ENCODE data around the gene MYL9. TPM values are rescaled to one million over a fixed set of nuclear protein-coding genes. Genes with fewer than 3 reads are reported as not detected.

Gene MYL9
- total and polyA plus RNA-seq, 2 donors (not counting 3 experiments of a cell fraction or from before 2014, with no cell fraction given) = 41.7 to 116 TPM

DNA sequence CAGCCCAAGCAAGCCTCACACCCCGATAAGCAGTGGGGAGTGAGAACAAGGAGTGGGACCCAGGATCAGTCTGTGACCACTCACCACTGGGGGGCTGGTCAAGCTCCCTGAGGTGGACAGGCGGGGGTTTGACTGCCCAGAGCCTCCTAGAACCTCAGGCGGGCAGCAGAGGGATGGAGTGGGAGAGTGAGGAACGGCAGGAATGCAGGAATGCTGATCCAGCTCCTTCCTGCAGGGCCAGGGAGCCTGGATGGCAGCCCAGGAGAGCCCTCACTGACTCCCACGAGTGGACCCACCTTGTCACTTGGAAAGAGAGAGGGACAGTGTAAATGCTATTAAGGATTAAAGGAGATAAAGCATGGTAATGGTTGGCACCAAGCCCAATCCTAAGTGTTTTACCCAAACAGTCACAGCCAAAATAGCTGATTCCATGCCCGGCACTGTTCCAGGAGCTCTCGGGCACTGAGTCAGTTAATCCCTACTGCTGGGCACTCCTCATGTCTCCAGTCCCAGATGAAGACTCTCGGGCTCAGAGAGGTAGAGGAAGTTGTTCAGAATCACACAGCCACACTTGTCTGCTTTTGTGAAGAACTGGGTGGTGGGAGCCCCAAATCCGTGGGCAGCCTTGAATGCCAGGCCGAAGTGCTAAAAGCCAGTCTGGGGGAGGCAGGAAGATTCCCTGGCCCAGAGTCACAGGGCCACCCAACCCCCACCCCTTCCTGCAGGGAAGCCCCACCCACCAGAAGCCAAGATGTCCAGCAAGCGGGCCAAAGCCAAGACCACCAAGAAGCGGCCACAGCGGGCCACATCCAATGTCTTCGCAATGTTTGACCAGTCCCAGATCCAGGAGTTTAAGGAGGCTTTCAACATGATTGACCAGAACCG lies 3.1 kb downstream of the MYL9 start:
- Histone ChIP-seq H3K9me3 (replicated peaks; ENCODE audit: control insufficient read depth, insufficient read depth, low read length) (no peaks in the 10 kb centered on the region), H3K27ac (ENCODE audit: insufficient read depth, low read depth, low read length) (no peak overlapping the region), H3K36me3 (ENCODE audit: control insufficient read depth in 2 of 2, extremely low read depth in 1 of 2, insufficient read depth in 2 of 2, low read length in 2 of 2) (peaks cover 0 to 3% of the 10 kb centered on the region in 2 experiments), H3K4me3 (replicated peaks in 1 of 3; ENCODE audit: insufficient read depth in 1 of 3, low read depth in 1 of 3, low read length in 3 of 3) (no peak overlapping the region), H4K20me1 (replicated peaks; ENCODE audit: control insufficient read depth, extremely low read depth, insufficient read depth, low read length) (no peaks in the 10 kb centered on the region), H3K27me3 (ENCODE audit: control insufficient read depth in 2 of 2, insufficient read depth in 2 of 2, low read length in 2 of 2) (no peaks in the 10 kb centered on the region), H3K4me1 (ENCODE audit: control insufficient read depth, extremely low read depth, insufficient read depth, low read length) (peaks cover 8% of the 10 kb centered on the region), H3K4me2 (ENCODE audit: insufficient read depth, low read length) (no peak overlapping the region), H3K9me1 (replicated peaks; ENCODE audit: control insufficient read depth, extremely low read depth, insufficient read depth, low read length) (no peaks in the 10 kb centered on the region), H2AFZ (ENCODE audit: low read depth, low read length) (no peak overlapping the region), H3K79me2 (ENCODE audit: control insufficient read depth, insufficient read depth, low read length) (no peaks in the 10 kb centered on the region), H3K9ac (replicated peaks; ENCODE audit: extremely low read depth, insufficient read depth, low read length) (no peak overlapping the region)
- no TSS peak for BruUV-seq (replicated peaks)
- dilution Hi-C loops (cut with MboI; ENCODE audit: extremely low pct_ligation_motif_present, low sequenced_read_pairs) (no loop called here), intact Hi-C loops (cut with micrococcal nuclease) (loop anchor here (5.0 kb wide), 1 partner anchor 82 kb away; no protein-coding TSS in a partner anchor)
- peak; percentile 11 for DNase-seq (ENCODE audit: low read depth, low spot score)
- no peak for FAIRE-seq
- POLR2A ChIA-PET = no interaction called here
- CTCF ChIA-PET = interaction anchor here (0.9 to 1.4 kb wide), 8 partner anchors 8 to 342 kb away, joined by 3 to 5 read pairs (median 3); partner anchors contain the start of gene RAB5IF
- TF ChIP-seq JUN (IDR thresholded peaks at IDR 0.05; ENCODE audit: borderline replicate concordance, insufficient read depth, insufficient read length, low read depth) (no peak), MYC (IDR thresholded peaks at IDR 0.05; ENCODE audit: low read depth, low read length) (no peak), FOS (IDR thresholded peaks at IDR 0.05; ENCODE audit: borderline replicate concordance, insufficient read depth, low read length) (no peak), POLR2AphosphoS5 (IDR thresholded peaks at IDR 0.05; ENCODE audit: insufficient read depth, low read depth, low read length) (no peak), POLR2A (IDR thresholded peaks at IDR 0.05; ENCODE audit: low read depth, low read length) (no peak), EZH2 (IDR thresholded peaks at IDR 0.05; ENCODE audit: borderline replicate concordance, low read depth, low read length, severe bottlenecking) (no peak), GATA2 (IDR thresholded peaks at IDR 0.05; ENCODE audit: insufficient read depth, insufficient read length, low read depth, low read length) (no peak)
- TF ChIP-seq, protein P1, sequence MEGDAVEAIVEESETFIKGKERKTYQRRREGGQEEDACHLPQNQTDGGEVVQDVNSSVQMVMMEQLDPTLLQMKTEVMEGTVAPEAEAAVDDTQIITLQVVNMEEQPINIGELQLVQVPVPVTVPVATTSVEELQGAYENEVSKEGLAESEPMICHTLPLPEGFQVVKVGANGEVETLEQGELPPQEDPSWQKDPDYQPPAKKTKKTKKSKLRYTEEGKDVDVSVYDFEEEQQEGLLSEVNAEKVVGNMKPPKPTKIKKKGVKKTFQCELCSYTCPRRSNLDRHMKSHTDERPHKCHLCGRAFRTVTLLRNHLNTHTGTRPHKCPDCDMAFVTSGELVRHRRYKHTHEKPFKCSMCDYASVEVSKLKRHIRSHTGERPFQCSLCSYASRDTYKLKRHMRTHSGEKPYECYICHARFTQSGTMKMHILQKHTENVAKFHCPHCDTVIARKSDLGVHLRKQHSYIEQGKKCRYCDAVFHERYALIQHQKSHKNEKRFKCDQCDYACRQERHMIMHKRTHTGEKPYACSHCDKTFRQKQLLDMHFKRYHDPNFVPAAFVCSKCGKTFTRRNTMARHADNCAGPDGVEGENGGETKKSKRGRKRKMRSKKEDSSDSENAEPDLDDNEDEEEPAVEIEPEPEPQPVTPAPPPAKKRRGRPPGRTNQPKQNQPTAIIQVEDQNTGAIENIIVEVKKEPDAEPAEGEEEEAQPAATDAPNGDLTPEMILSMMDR (IDR thresholded peaks at IDR 0.05; ENCODE audit: extremely low read depth in 1 of 2, insufficient read depth in 1 of 2, low read depth in 1 of 2, low read length in 2 of 2) = no peak
- TF ChIP-seq, protein P2, sequence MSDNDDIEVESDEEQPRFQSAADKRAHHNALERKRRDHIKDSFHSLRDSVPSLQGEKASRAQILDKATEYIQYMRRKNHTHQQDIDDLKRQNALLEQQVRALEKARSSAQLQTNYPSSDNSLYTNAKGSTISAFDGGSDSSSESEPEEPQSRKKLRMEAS (IDR thresholded peaks at IDR 0.05; ENCODE audit: insufficient read depth, insufficient read length) = no peak
